GM18508 (cell line): ENCODE data around the gene YWHAG.
"Not testable (repeated sequence)": the region's sequence is repeated elsewhere in the genome, so short reads cannot be mapped to it uniquely, and the experiment has no call there.

Experiments used
- ATAC-seq: cut with Tn5 transposase; IDR thresholded peaks from one replicate; pipeline ENCODE4 v1.9.1; 2021; ENCODE audit warnings: moderate number of reproducible peaks; ENCODE audit not compliant: insufficient read depth, unreplicated experiment

The YWHAG gene

DNA sequence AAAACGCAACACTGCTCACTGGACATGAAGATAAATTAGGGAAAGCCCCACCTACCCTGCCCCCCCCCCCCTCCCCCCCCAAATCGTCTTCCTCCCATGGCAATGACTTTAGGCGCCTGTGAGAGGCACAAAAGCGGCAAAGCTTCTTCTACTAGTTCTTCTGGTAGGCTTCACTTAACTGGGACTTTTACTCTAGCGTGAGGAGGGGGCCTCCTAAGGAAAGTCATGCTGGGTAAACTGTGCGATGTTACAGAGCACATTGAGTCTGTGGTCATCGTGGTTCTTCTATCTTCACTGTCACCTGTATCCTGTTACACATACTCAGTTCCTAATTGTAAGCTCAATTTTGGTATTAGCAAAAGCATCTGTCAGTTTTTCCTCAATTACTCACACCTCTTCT is 31.2 kb downstream of the YWHAG start:
- ATAC-seq = no peak

DNA sequence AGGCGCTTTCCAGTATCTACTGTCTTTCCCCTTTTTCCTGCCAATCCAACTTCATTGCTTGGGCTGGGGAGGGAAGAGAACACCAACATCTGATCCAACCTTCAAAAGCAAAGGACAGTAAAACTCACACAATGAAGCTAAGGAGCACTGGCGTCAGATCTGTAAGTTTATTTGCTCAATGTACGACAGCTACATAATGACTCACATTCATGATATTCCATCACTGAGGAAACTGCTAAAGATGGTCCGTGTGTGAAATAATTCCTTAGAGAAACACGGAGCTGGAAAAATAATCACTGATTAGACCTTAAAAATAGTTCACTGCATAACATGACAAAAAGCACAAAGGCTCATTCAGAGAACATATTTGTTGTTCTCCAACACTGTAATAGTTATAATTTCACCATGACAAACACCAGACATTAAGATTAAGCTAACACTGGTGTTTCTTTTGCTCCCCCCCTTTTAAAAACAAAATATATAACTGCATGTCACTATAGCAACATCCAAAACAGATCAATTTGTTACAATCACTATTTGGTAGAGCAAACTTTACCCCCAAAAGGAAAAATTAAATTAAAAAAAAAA is 32.1 kb downstream of the YWHAG start:
- ATAC-seq = no peak

DNA sequence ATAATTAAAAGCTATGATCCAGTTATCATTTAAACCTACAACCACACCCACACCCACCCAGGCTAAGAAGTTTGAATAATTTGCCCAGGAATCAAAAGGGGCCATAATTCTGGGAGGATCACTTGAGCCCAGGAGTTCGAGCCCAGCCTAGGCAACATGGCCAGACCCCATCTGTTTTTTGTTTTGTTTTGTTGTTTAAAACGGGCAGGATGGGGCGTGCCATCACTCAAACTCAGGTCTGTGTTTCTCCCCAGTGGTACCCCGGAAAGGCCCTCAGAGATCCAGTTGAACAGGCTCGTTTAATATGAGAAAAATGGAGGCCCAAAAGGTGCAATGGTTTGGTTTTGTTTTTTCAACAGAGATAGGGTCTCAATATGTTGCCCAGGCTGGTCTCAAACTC is 33.0 kb downstream of the YWHAG start:
- ATAC-seq = no peak

DNA sequence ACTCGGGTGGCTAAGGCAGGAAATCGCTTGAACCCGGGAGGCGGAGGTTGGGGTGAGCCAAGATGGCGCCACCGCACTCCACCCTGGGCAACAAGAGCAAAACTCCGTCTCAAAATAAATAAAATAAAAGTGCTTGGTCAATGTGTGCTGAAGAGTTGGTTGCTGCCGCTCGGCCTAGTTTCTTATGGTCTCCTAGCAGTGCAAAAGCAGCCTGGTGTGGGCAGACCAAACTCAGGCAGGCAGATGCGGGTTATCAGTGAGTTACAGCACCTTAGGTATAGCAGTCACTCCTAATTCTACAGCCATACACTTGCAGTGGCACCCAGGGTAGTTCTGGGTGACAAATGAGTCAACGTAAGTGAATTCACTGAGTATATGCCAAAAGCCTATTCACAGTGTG is 33.7 kb downstream of the YWHAG start:
- no peak for ATAC-seq

DNA sequence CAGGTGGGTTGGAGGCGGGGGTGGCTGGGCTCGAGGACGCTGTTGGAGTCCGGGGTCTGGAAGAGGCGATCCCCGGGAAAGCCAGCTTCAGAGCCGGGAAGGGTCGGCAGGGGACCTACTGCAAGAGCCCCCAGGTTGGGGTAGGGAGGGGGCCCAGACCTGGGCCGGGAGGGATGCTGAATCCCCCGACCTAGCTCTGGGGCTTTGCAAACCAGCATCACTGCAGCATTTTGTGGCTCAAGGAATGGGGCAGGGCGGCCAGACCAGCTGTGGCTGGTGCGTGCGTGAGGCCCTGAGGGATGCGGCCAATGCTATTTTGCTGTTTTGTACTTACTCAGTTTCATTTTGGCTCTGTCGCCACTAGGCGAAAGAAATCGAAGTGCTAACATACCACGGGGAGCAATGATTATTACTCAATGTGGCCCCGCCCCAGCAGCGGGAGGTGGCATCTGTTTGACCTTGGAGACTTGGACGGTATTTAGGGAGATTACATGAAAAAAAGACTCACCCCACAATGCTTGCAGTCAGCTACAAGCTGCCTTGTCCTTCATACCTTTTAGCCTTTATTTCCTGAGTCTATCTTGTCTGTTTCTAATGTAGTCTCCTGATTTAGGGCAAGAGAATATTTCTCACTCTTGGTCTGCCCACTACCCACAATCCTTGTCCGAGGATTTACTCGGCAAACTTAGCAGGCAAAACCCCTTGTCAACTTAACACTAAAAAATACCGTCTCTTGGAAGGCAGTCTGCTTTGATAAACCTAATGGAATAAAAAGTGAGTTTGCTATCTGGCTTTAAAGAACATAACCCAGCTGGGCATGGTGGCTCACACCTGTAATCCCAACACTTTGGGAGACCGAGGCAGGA is 40.1 kb downstream of the YWHAG start:
- peak; percentile 37 for ATAC-seq

DNA sequence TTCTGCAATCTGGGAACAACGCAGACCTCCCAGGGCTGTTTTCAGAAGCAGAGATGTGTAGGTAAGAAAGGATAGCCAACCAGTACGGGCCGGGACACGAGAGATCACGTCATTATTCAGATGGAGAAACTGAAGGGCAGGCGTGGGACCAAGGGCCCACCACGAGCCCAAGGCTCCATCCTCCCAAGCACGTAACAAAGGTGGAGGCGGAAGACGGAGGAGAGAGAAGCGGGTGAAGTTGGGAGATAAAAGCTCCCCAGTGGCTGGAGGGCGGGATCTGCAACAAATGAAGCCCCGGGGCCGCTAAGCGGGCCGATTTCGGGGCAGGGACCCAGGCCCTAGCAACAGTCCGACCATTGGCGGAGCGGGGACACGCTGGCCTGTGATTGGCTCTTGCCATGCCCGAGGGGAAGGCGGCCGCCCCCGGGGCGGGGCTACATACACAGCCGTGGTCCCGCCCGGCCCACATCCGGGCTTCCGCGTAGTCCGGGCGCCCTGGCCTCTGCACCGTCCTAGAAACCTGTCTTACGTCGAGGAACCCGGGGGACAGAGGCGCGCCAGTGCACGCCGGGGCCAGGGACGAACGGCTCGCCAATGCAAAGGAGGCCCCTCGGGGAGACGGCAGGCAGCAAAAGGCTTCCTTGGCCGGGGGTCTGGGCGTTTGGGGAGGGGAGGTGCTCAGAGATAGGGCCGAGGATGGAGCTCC is 40.9 kb downstream of the YWHAG start:
- peak; percentile 76 for ATAC-seq

DNA sequence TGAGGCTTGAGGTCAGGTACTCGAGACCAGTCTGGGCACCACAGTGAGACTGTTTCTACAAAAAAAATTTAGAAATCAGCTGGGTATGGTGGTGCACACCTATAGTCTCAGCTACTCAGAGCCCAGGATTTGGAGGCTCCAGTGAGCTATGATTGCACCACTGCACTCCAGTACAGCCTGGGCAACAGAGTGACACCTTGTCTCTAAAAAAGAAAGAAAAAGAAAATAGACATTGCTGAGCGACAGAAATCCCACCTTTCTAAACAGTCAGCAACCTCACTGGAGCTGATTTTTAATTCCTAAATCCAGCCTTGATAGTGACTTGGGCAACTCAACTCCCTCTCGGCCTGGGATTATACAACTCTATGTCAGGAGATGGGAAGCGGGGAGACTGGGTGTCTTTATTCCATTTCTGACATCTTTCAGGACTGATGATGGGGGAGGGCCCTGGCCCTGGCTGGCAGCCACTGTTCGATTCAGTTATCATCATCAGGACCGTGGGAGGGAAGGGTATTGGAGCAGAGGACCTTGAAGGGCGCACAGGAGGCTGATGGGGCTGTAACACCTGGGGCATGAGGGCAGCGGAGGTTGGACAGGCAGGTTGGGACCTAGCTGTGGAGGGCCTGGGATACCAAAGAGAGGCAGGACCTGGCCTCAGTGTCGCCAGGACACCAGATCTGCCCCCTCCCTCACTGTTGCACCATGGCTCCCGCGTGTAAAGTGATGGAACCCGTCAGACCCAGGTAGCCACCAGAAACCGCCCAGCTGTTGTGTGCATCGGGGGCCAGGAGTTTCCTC is 41.6 kb downstream of the YWHAG start:
- ATAC-seq = no peak

DNA sequence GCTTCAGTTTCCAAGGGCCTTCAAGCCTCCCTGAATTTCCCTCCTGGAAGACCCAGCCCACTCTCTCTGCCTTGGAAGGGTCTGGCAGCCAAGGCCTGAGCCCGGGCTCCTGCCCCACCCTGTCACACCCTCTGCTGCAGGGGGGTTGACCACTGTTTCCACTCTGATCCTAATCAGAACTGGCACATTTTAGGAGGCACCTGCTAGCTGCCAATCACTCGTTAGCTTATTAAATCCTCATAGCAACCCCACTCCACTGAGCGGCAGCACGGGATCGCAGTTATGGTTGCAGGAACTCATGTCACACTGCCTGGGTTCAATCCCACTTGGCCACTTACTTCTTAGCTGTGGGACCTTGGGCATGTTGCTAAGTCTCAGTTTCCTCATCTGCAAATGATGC is 43.4 kb downstream of the YWHAG start:
- ATAC-seq = no peak

DNA sequence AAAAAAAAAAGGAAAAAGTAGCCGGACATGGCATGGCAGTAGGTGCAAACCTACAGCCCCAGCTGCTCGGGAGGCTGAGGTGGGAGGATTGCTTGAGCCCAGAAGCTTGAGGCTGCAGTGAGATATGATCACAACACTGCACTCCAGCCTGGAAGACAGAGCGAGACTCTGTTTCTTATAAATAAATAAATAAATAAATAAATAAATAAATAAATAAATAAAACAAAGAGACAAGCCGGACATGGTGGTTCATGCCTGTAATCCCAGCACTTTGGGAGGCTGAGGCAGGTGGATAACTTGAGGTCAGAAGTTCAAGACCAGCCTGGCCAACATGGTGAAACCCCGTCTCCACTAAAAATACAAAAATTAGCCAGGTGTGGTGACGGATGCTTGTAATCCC is 44.1 kb downstream of the YWHAG start:
- not testable (repeated sequence) for ATAC-seq

DNA sequence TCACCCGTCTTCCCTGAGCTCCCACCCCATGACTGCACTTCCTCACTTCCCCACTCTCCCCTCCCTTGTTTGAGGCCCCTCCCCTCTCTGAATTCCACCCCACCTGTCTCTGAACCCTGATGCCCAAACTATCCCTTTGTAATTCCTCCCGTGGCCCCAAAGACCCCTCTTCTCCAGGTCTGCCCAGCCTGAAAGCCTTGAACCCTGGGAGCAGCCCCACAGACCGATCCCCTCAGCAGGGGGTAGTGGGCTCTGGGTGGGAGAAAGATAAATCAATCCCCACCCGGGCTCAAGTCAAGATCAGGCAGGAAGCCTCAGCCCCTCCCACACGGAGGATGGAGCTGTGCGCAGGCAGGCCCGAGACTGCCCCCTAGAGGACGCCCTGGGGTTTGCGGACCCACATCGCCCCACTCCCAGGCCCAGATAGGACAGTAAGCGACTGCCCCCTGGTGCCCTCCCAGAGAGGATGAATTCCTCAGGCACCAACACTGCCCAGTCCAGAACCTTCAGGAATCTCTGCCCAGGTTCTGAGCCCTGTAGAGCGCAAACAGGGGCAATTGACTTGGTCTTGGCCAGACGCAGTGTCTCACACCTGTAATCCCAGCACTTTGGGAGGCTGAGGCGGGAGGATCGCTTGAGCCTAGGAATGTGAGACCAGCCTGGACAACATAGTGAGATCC is 44.6 kb downstream of the YWHAG start:
- ATAC-seq = no peak

DNA sequence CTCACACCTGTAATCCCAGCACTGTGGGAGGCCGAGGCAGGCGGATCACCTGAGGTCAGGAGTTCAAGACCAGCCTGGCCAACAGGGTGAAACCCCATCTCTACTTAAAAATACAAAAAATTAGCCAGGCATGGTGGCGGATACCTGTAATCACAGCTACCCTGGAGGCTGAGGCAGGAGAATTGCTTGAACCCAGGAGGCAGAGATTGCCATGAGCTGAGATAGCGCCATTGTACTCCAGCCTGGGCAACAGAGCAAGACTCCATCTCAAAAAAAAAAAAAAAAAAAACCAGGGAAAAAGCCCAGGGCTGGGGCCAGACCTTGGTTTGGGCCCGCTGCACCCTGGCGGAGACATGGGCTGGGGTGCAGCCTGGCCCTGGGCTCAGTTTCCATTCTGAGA is 47.0 kb downstream of the YWHAG start:
- ATAC-seq = not testable (repeated sequence)

DNA sequence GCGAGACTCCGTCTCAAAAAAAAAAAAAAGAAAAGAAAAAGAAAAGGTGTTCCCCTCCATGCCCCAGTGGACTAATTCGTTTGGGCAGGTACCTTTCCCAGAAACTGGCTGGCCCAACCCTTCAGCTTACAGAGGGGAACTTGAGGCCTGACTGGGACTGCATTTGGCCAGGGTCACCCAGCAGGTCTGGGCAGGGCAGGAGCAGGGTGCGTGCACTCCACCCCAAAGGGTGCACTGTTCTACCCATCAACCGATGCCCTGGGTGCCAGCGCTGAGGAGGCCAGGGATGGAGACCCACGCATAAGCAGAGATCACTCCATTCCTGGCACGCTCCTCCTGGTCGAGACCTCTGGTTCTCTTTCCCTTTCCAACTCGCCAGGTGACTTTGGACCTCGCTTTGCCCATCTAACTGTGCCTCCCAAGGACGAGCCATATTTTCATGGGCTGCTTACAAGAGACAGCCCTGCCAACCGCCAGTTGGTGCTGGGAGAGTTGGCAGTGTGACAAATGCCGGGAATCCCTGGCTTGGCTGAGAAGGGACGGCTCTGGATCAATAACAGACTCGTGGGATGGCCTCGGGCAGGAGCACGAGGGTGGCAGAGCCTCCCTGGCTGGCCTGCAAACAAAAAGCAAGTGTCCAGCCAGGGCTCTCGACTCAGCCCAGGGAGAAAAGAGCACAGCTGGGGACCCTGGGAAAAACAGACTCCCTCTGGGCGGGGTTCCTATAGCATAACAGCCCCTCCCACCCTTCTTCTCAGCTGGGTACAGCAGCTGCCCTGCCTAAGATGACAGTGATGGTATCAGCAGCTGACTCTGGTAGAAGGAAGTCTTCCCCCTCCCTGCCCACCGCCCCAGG is 48.5 kb downstream of the YWHAG start:
- no peak for ATAC-seq

DNA sequence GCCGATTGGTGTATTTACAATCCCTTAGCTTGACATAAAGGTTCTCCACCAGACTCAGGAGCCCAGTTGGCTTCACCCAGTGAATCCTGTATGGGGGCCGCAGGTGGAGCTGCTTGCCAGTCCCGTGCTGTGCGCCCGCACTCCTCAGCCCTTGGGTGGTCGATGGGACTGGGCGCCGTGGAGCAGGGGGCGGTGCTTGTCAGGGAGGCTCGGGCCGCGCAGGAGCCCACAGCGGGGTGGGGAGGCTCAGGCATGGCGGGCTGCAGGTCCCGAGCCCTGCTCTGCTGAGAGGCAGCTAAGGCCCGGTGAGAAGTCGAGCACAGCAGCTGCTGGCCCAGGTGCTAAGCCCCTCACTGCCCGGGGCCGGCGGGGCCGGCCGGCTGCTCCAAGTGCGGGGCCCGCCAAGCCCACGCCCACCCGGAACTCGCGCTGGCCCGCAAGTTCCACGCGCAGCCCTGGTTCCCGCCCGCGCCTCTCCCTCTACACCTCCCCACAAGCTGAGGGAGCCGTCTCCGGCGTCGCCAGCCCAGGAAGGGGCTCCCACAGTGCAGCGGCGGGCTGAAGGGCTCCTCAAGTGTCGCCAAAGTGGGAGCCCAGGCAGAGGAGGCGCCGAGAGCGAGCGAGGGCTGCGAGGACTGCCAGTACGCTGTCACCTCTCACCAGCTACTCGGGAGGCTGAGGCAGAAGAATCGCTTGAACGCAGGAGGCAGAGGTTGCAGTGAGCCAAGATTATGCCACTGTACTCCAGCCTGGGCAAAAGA is 49.3 kb downstream of the YWHAG start:
- ATAC-seq = not testable (repeated sequence)

DNA sequence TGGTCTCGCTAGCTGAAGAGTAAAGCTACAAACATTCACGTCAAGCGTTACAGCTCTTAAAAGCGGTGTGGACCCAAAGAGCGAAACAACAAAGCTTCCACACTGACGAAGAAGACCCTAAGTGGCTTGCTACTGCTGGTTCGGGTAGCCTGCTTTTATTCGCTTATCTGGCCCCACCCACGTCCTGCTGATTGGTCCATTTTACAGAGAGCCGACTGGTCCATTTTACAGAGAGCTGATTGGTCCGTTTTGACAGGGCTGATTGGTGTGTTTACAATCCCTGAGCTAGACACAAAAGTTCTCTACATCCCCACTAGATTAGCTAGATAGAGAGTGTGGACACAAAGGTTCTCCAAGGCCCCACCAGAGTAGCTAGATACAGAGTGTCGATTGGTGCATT is 49.9 kb downstream of the YWHAG start:
- ATAC-seq = not testable (repeated sequence)

DNA sequence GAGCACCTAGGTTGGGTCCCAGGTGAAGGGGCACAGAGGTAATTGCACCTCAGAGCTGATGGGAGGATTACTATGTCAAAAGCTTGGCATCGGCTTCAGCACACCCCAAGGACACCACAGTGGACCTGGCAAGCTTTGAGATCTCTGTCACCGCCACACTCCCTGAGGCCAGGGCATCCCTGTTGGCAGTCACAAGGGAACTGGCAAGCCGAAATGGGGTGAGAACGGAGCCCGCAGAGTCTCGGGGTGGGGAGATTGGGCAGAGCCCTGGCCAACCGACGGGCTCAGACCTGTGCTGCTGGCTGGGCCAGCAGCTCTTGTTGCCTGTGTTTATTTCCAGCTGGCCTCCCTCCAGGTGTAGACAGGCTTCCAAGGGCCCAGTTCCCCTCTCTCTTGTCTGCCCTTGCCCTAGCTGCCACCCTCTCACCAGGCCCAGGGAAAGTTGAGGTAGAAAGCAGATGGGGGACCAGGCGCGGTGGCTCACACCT is 53.9 kb downstream of the YWHAG start:
- no peak for ATAC-seq

DNA sequence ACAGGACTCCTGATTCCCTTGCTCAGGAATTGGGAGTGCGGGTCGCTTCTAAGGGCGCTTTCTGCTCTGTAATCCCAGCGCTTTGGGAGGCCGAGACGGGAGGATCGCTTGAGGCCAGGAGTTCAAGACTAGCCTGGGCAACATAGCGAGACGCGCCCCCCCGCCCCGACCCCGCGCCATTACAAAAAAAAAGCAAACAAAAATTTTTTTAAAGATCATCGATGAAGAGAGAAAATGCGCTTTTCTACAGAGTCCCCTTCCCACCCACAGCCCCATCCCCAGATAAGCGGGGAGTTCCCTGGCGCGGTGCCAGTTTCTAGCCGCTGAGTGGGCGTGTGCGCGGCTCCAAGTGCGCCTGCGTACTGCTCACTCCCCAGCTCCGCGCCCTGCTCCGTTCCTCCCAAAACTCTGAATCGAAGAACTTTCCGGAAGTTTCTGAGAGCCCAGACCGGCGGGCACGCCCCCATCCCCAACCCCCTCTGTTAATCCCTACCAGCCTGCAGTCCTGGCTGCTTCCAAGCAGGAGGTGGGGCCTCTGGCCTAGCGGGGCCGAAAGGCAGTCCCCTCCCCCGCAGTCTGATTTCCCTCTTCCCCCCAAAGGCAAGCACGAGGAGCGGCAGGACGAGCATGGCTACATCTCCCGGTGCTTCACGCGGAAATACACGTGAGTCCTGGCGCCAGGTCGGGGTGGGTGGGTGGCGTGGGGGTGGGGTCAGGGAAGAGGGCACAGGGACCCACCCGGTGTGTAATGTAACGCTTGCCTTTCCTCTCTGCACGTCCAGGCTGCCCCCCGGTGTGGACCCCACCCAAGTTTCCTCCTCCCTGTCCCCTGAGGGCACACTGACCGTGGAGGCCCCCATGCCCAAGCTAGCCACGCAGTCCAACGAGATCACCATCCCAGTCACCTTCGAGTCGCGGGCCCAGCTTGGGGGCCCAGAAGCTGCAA is 55.3 kb downstream of the YWHAG start:
- no peak for ATAC-seq
